PFSK-1 (cell line): Measurements from ENCODE around the gene ENC1.

Experiments
- FOXP2 ChIP-seq: optimal IDR thresholded peaks from 2 replicates; pipeline ENCODE3; 2011; ENCODE audit warnings: borderline replicate concordance, control low read depth, inconsistent platforms; ENCODE audit not compliant: insufficient read depth; ENCODE audit errors: extremely low read length, extremely low read depth
- POLR2AphosphoS5 ChIP-seq: IDR thresholded peaks from 2 replicates; pipeline ENCODE4 v1.6.1; 2012; ENCODE audit warnings: low read depth, mild to moderate bottlenecking, control low read depth, low read length, moderate library complexity
- REST ChIP-seq, 2 experiments: IDR thresholded peaks; 2 replicates each; pipeline versions ENCODE4 v1.6.1 to v1.8.0; 2011 to 2012; ENCODE audit warnings: low read depth in 2 of 2, low read length in 2 of 2, control low read depth in 1 of 2, inconsistent platforms in 1 of 2, mild to moderate bottlenecking in 1 of 2, moderate library complexity in 1 of 2; ENCODE audit not compliant: insufficient read depth in 1 of 2
- SIN3A ChIP-seq: IDR thresholded peaks from 2 replicates; pipeline ENCODE4 v1.6.1; 2012; ENCODE audit warnings: mild to moderate bottlenecking, low read length, moderate library complexity, borderline replicate concordance; ENCODE audit not compliant: insufficient read depth
- TAF1 ChIP-seq: IDR thresholded peaks from 2 replicates; pipeline ENCODE4 v1.6.1; 2012; ENCODE audit warnings: low read length, control low read depth, borderline replicate concordance; ENCODE audit not compliant: insufficient read depth

The ENC1 gene

DNA sequence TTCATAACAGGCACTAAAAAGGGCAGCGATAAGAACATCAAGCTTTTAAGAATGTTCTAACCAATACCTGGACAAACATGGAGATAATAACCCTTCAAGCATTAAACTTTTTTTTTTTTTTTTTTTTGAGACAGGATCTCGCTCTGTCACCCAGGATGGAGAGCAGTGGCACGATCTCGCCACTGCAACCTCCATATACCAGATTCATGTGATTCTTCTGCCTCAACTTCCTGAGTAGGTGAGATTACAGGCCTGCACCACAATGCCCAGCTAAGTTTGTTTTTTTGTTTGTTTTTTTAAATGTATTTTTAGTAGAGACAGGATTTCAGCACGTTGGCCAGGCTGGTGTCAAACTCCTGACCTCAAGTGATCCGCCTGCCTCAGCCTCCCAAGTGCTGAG is 14.7 kb upstream of the ENC1 start:
- TF ChIP-seq FOXP2 (no peak), REST (IDR thresholded peaks at IDR 0.05; ENCODE audit: insufficient read depth in 1 of 2, low read depth in 2 of 2, low read length in 2 of 2) (no peak), SIN3A (no peak), TAF1 (no peak), POLR2AphosphoS5 (no peak)

- TF ChIP-seq TAF1, result no peak
- no peak for TF ChIP-seq FOXP2
- no peak for TF ChIP-seq REST (IDR thresholded peaks at IDR 0.05; ENCODE audit: insufficient read depth in 1 of 2, low read depth in 2 of 2, low read length in 2 of 2)
- no peak for TF ChIP-seq SIN3A
- no peak for TF ChIP-seq POLR2AphosphoS5
These were observed 13.5 kb upstream of the ENC1 start for GRCh38 chr5:74653991-74654390.

DNA sequence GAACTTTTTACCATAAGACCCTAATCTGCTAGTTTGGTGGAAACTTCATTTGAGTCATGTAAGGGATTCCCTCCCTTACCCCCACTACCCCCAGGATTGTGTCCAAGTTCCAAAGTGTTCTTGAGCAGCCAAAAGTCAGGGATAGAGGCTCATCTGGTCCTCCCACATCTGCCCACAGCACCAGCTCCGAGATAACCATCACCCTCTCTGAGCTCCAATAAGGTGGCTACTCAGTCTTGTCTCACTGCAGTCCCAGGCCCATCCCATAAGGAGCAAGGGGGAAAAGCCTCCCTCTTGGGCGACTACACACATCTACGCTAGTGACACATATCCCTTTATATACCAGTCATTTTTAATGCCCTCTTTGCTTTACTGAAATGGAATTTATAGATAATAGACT is 12.0 kb upstream of the ENC1 start:
- TF ChIP-seq FOXP2, result no peak
- TF ChIP-seq REST (IDR thresholded peaks at IDR 0.05; ENCODE audit: insufficient read depth in 1 of 2, low read depth in 2 of 2, low read length in 2 of 2), result no peak
- TF ChIP-seq TAF1, result no peak
- TF ChIP-seq POLR2AphosphoS5, result no peak
- no peak for TF ChIP-seq SIN3A

GRCh38 chr5:74651710-74652109 is 11.2 kb upstream of the ENC1 start:
- TF ChIP-seq TAF1 (no peak), SIN3A (no peak), POLR2AphosphoS5 (no peak), REST (IDR thresholded peaks at IDR 0.05; ENCODE audit: insufficient read depth in 1 of 2, low read depth in 2 of 2, low read length in 2 of 2) (no peak), FOXP2 (no peak)

DNA sequence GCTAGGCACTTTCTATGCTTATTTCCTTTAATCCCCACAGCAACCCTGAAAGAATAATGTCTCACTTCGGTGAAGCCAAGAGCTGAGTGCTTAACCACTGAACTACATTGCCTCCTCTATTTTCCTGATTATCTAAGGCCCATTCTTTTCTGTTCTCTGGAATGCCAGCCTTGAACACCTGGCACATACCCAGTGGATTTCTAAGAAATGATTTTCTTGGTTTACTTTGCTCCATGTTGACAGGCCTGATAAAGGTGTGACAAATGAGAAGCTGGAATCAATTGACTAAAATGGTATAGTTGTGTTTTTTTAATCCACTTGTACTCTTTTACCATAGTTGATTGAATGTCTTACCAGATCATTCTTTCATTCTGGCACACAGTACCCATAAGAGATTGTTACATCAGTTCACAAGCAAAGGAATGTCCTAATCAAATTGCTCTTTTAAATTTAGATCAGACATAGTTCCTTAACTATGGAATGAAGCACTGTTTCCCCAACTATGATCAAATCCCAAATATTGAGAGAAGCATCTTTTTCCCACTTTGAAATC is 9.0 kb upstream of the ENC1 start:
- no peak for TF ChIP-seq TAF1
- no peak for TF ChIP-seq FOXP2
- no peak for TF ChIP-seq SIN3A
- no peak for TF ChIP-seq POLR2AphosphoS5
- no peak for TF ChIP-seq REST (IDR thresholded peaks at IDR 0.05; ENCODE audit: insufficient read depth in 1 of 2, low read depth in 2 of 2, low read length in 2 of 2)
